Muscle of arm (tissue), 12 donors: Measurements from ENCODE around the gene MRPL10. TPM values are rescaled to one million over a fixed set of nuclear protein-coding genes. Genes with fewer than 3 reads are reported as not detected.
"Not testable (repeated sequence)": the region's sequence is repeated elsewhere in the genome, so short reads cannot be mapped to it uniquely, and the experiment has no call there.

Source experiments
- DNase-seq: peaks from one replicate; pipeline ENCODE4 v3.0.0-alpha.2; 2013
- polyA plus RNA-seq, 12 donors: library from polyadenylated mRNA; unstranded; fragments of 120-200 nt; gene quantifications; one replicate each; pipeline ENCODE4 v1.2.1, GENCODE V29; 2013; ENCODE audit not compliant: insufficient read length in 12 of 12

The MRPL10 gene
- polyA plus RNA-seq, 12 donors: 38.6 to 66.4 (median 51.1) TPM; not detected in 1

- no peak for DNase-seq
Observed at GRCh38 chr17:47801176-47801765, 30.1 kb downstream of the MRPL10 start.

GRCh38 chr17:47800686-47801085 is 30.7 kb downstream of the MRPL10 start:
- no peak for DNase-seq

GRCh38 chr17:47797797-47798196 is 33.5 kb downstream of the MRPL10 start:
- DNase-seq: no peak

GRCh38 chr17:47792979-47793378 is 38.4 kb downstream of the MRPL10 start:
- DNase-seq: no peak

GRCh38 chr17:47792457-47792856 is 38.9 kb downstream of the MRPL10 start:
- DNase-seq: no peak

- no peak for DNase-seq
Observed at GRCh38 chr17:47791025-47791424, 40.3 kb downstream of the MRPL10 start.

GRCh38 chr17:47789611-47790561 is 41.5 kb downstream of the MRPL10 start:
- peak; percentile 36 for DNase-seq

GRCh38 chr17:47785538-47786123 is 45.7 kb downstream of the MRPL10 start:
- DNase-seq: peak; percentile 40

GRCh38 chr17:47781397-47781796 is 49.9 kb downstream of the MRPL10 start:
- no peak for DNase-seq

- DNase-seq: no peak
Observed at GRCh38 chr17:47778184-47778635, 53.1 kb downstream of the MRPL10 start.

GRCh38 chr17:47776330-47777197 is 54.8 kb downstream of the MRPL10 start:
- DNase-seq: no peak

- no peak for DNase-seq
Observed at GRCh38 chr17:47774987-47775580, 56.3 kb downstream of the MRPL10 start.

GRCh38 chr17:47774331-47774730 is 57.0 kb downstream of the MRPL10 start:
- DNase-seq: no peak

- DNase-seq: not testable (repeated sequence)
Observed at GRCh38 chr17:47773649-47774048, 57.7 kb downstream of the MRPL10 start.

Other genes with a start within 250 kb of the MRPL10 start
- gene KPNB1, start 181.6 kb downstream of the MRPL10 start, polyA plus RNA-seq: 100 to 1,000 TPM in 11 of 12 donors, 10 to 100 TPM in 1; 81.8 to 666 (median 173) TPM
- 10 to 100 TPM in 11 of 12 donors, not detected in 1; 22.7 to 38.1 (median 28.5) TPM for gene TBKBP1, start 137.4 kb downstream of the MRPL10 start, polyA plus RNA-seq
- gene TBX21, start 98.3 kb downstream of the MRPL10 start, polyA plus RNA-seq: under 1 TPM in 9 of 12 donors, not detected in 3; 0.07 to 0.40 (median 0.15) TPM
- 10 to 100 TPM in 8 of 12 donors, 1 to 10 TPM in 3, not detected in 1; 6.9 to 18.8 (median 13.6) TPM for gene OSBPL7, start 9.7 kb downstream of the MRPL10 start, polyA plus RNA-seq
- 1 to 10 TPM in 5 of 12 donors, under 1 TPM in 5, not detected in 2; 0.57 to 1.8 (median 1.0) TPM for gene LRRC46, start 129 bp upstream of the MRPL10 start, polyA plus RNA-seq
- 10 to 100 TPM in 11 of 12 donors, not detected in 1; 15.6 to 45.1 (median 23.2) TPM for gene SCRN2, start 9.7 kb upstream of the MRPL10 start, polyA plus RNA-seq
- 1 to 10 TPM in 7 of 12 donors, under 1 TPM in 4, not detected in 1; 0.61 to 8.9 (median 1.5) TPM for gene SP6, start 19.6 kb upstream of the MRPL10 start, polyA plus RNA-seq
- 10 to 100 TPM in 11 of 12 donors, not detected in 1; 12.8 to 39.2 (median 15.4) TPM for gene SP2, start 64.7 kb upstream of the MRPL10 start, polyA plus RNA-seq
- 10 to 100 TPM in 7 of 12 donors, 1 to 10 TPM in 4, not detected in 1; 7.4 to 29.2 (median 10.7) TPM for gene PNPO, start 110.0 kb upstream of the MRPL10 start, polyA plus RNA-seq
- 10 to 100 TPM in 1 of 12 donors, 1 to 10 TPM in 1, under 1 TPM in 5, not detected in 5; 0.12 to 36.5 (median 0.64) TPM for gene PRR15L, start 126.3 kb upstream of the MRPL10 start, polyA plus RNA-seq
- 100 to 1,000 TPM in 1 of 12 donors, 10 to 100 TPM in 10, not detected in 1; 66.0 to 120 (median 74.3) TPM for gene CDK5RAP3, start 139.6 kb upstream of the MRPL10 start, polyA plus RNA-seq
- 10 to 100 TPM in 11 of 12 donors, not detected in 1; 36.1 to 70.2 (median 42.4) TPM for gene COPZ2, start 206.3 kb upstream of the MRPL10 start, polyA plus RNA-seq
- 100 to 1,000 TPM; 146 to 376 (median 279) TPM for gene NFE2L1, start 216.8 kb upstream of the MRPL10 start, polyA plus RNA-seq